ENCODE data around the gene OPCML. TPM values are rescaled to one million over a fixed set of nuclear protein-coding genes. Genes with fewer than 3 reads are reported as not detected.

OPCML gene
- total RNA-seq, 4 donors from 2014 or later = 0.33 TPM; not detected in 3

DNA sequence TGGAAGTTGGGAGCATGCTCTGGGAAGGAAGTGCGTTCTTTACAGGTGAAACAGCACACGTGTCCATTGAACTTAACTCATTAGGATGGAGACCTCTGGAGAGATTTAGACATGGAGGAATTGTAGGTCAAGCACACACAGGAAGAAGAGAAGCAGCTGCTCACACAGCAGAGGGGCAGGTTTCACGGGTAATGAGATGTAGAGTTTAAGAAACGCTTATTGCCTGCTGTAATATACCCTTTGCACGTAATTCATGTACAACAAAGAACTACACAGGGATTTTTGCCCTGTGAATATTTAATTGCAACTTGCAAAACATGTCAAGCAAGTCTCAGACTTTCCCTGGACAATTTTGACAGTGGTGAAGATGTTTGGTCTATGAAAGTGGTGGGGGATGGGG is 508.0 kb downstream of the OPCML start:
- intact Hi-C loops (cut with DNase I) = no loop called here
- Histone ChIP-seq H3K4me3 (replicated peaks in 1 of 3) (no peak overlapping the region), H3K27me3 (no peaks in the 10 kb centered on the region), H3K27ac (no peak overlapping the region), H3K9me3 (no peaks in the 10 kb centered on the region), H3K4me1 (no peaks in the 10 kb centered on the region), H3K36me3 (no peaks in the 10 kb centered on the region)
- no peak for DNase-seq
- TF ChIP-seq POLR2A (IDR thresholded peaks at IDR 0.05) = no peak
- TF ChIP-seq, protein P1, sequence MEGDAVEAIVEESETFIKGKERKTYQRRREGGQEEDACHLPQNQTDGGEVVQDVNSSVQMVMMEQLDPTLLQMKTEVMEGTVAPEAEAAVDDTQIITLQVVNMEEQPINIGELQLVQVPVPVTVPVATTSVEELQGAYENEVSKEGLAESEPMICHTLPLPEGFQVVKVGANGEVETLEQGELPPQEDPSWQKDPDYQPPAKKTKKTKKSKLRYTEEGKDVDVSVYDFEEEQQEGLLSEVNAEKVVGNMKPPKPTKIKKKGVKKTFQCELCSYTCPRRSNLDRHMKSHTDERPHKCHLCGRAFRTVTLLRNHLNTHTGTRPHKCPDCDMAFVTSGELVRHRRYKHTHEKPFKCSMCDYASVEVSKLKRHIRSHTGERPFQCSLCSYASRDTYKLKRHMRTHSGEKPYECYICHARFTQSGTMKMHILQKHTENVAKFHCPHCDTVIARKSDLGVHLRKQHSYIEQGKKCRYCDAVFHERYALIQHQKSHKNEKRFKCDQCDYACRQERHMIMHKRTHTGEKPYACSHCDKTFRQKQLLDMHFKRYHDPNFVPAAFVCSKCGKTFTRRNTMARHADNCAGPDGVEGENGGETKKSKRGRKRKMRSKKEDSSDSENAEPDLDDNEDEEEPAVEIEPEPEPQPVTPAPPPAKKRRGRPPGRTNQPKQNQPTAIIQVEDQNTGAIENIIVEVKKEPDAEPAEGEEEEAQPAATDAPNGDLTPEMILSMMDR (IDR thresholded peaks at IDR 0.05) = no peak
- 72 to 77% methylated on average over 5 of the region's 5 CpGs for WGBS, 2 donors

DNA sequence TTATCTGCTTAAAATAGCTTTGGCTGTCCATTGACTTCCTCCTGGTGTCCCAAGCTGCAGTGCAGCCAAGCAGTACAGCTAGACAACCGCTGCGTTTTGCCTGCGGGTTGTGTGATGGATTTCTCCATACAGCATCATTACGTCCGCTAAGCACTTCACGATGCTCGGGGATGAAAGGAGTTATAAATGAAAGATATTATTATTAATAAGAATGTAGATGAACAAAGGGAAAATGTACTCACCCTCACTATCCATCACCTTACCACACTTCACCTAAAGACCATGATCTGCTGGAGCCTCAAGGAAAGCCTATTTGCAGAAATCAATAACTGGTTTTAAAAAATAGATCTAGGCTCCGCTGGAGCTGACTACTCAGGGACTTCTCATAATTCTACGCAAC is 509.1 kb downstream of the OPCML start:
- H3K27me3 ChIP-seq = no peaks in the 10 kb centered on the region
- WGBS, 2 donors = 85 to 88% methylated on average over 9 of the region's 9 CpGs
- no peaks in the 10 kb centered on the region for H3K36me3 ChIP-seq
- intact Hi-C loops (cut with DNase I) = no loop called here
- no peak overlapping the region for H3K27ac ChIP-seq
- H3K4me3 ChIP-seq (replicated peaks in 1 of 3) = no peak overlapping the region
- TF ChIP-seq POLR2A (IDR thresholded peaks at IDR 0.05) = no peak
- TF ChIP-seq, protein P1 (IDR thresholded peaks at IDR 0.05) = no peak
- no peaks in the 10 kb centered on the region for H3K9me3 ChIP-seq
- DNase-seq = no peak
- H3K4me1 ChIP-seq = no peaks in the 10 kb centered on the region

DNA sequence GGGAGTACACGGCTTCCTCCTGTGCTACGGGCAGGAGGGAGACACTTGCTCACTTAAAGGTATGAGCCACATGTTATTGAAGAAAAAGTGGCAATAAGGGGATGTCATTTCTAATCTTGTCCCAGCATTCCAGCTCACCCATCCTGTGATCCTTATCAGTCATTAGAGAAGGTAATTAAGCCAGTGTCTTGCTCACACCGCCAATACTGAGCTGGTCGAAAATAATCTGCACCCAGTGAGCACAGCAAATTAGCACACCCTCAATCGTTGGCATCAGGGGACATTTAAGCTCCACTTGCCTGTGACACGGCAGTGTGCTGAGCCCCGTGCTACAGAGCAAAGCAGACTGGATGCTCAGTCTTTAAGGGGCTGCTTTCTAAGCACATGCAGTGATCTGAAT is 510.7 kb downstream of the OPCML start:
- Histone ChIP-seq H3K9me3 (no peaks in the 10 kb centered on the region), H3K36me3 (no peaks in the 10 kb centered on the region), H3K4me1 (no peaks in the 10 kb centered on the region), H3K27me3 (no peaks in the 10 kb centered on the region), H3K27ac (no peak overlapping the region), H3K4me3 (replicated peaks in 1 of 3) (no peak overlapping the region)
- TF ChIP-seq POLR2A (IDR thresholded peaks at IDR 0.05) = no peak
- TF ChIP-seq, protein P1 (IDR thresholded peaks at IDR 0.05) = no peak
- intact Hi-C loops (cut with DNase I) = no loop called here
- no peak for DNase-seq
- 21 to 57% methylated on average over 7 of the region's 7 CpGs for WGBS, 2 donors

DNA sequence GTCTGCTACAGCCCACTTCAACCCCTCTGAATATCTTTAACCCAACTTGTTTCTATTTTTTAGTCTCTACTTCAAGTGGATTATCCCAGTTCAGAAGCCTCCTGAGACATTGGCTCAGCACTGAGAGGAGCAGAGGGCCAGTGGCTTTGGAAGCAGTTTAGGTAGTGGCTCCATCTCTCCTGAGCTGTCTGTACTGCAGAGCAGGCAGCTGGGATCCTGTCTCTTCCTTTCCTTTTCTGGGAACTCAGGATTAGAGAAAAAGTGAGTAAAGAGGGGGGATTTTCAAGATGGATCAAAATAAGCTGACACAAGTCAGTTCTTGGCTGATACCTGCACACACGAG is 512.0 kb downstream of the OPCML start:
- 47 to 77% methylated on average over 1 of the region's 1 CpG for WGBS, 2 donors
- no peak for TF ChIP-seq POLR2A (IDR thresholded peaks at IDR 0.05)
- TF ChIP-seq, protein P1 (IDR thresholded peaks at IDR 0.05) = no peak
- intact Hi-C loops (cut with DNase I) = no loop called here
- Histone ChIP-seq H3K27me3 (no peaks in the 10 kb centered on the region), H3K4me1 (no peaks in the 10 kb centered on the region), H3K27ac (no peak overlapping the region), H3K36me3 (no peaks in the 10 kb centered on the region), H3K9me3 (no peaks in the 10 kb centered on the region), H3K4me3 (replicated peaks in 1 of 3) (no peak overlapping the region)
- DNase-seq = no peak

DNA sequence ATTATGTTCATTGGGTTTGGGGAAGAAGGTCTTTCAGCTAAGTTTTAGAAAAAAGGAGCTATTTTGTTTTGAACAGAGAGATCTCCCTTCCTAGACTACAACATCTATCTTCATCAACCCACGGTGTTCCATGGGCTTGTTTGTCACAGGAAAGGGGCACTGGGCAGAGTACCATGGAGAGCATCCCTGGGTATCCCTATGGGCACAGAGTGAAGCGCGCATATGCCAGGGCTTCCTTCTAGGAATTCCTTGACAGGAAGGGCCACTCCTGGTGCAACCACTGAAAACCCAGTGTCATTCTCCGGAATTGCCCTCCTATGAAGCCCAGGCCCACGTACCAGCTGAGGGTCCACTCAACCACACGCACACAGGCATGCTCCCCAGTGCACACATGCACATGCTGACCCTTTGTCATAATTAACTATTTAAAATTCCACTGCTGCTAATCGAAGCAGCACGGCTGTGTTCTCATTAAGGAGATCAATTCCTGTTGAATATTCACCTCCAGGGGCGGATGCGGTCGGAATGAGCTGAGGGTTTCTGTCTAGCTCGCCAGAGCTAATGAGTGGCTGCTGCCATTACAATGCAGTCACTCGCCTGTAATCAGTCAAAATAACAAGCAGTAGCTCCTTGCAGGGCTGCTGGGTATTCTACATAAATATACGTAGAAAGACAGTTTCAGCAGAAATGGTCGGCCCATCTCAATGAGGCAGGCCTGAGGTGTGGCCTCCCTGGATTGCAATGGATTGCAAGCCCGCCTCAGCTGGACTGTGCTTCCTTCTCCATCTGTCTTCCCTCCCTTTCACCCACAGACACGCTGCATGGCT is 512.5 kb downstream of the OPCML start:
- H3K9me3 ChIP-seq = no peaks in the 10 kb centered on the region
- H3K27me3 ChIP-seq = no peaks in the 10 kb centered on the region
- no peak overlapping the region for H3K27ac ChIP-seq
- 71 to 80% methylated on average over 17 of the region's 17 CpGs for WGBS, 2 donors
- TF ChIP-seq, protein P1 (IDR thresholded peaks at IDR 0.05) = no peak
- no peak for TF ChIP-seq POLR2A (IDR thresholded peaks at IDR 0.05)
- intact Hi-C loops (cut with DNase I) = no loop called here
- no peak overlapping the region for H3K4me3 ChIP-seq (replicated peaks in 1 of 3)
- DNase-seq = no peak
- no peaks in the 10 kb centered on the region for H3K36me3 ChIP-seq
- H3K4me1 ChIP-seq = no peaks in the 10 kb centered on the region
